Peyer's patch (tissue), 4 donors: ENCODE data around the gene ZSCAN25. TPM values are rescaled to one million over a fixed set of nuclear protein-coding genes. Genes with fewer than 3 reads are reported as not detected.
A peak's percentile ranks its signal among the peaks of the same experiment; 100 is the strongest.

ENCODE experiments used
- DNase-seq, 3 donors: peaks; one replicate each; pipeline ENCODE4 v3.0.0-alpha.2; 2017 to 2019
- H3K27ac ChIP-seq, 4 donors: fragments of 200-600 bp; sonication (generic); one replicate each; pipeline ENCODE4 v1.5.1; 2016 to 2019
- H3K27me3 ChIP-seq, 2 donors: fragments of 200-600 bp; sonication (generic); one replicate each; pipeline ENCODE4 v1.5.1; 2019
- H3K36me3 ChIP-seq, 3 donors: fragments of 200-600 bp; sonication (generic); one replicate each; pipeline ENCODE4 v1.5.1; 2016 to 2019
- H3K4me1 ChIP-seq, 4 donors: fragments of 200-600 bp; sonication (generic); one replicate each; pipeline ENCODE4 v1.5.1; 2016 to 2019
- H3K4me3 ChIP-seq, 4 donors: fragments of 200-600 bp; sonication (generic); 1 replicate in 3 of 4; 2 replicates in 1 of 4; pipeline ENCODE4 v1.5.1; 2016 to 2019; ENCODE audit warnings: mild to moderate bottlenecking in 1 of 4
- H3K9me3 ChIP-seq, 4 donors: fragments of 200-600 bp; sonication (generic); one replicate each; pipeline ENCODE4 v1.5.1; 2016 to 2019; ENCODE audit warnings: mild to moderate bottlenecking in 1 of 4
- POLR2A ChIP-seq, 2 donors: fragments of 450-650 bp; IDR thresholded peaks; one replicate each; pipeline ENCODE4 v1.5.1; 2017; ENCODE audit warnings: antibody characterized with exemption in 2 of 2, mild to moderate bottlenecking in 2 of 2, moderate library complexity in 2 of 2
- total RNA-seq, 4 donors: library from RNA; depleted of rRNA; stranded (reverse); fragments of >200 nt; gene quantifications; one replicate each; pipeline ENCODE4 v1.1.0, GENCODE V29; 2016
- TF ChIP-seq, protein P1 (sequence below), 6 experiments: fragments of 450-650 bp in 4 of 6; fragments of 200-600 bp in 2 of 6; sonication (generic) in 1 of 6; IDR thresholded peaks; one replicate each; pipeline ENCODE4 v1.5.1; 2017 to 2019; ENCODE audit warnings: antibody characterized with exemption in 6 of 6, mild to moderate bottlenecking in 3 of 6, moderate library complexity in 1 of 6

Gene ZSCAN25
- total RNA-seq, 4 donors from 2014 or later = 20.0 to 36.4 (median 31.9) TPM

DNA sequence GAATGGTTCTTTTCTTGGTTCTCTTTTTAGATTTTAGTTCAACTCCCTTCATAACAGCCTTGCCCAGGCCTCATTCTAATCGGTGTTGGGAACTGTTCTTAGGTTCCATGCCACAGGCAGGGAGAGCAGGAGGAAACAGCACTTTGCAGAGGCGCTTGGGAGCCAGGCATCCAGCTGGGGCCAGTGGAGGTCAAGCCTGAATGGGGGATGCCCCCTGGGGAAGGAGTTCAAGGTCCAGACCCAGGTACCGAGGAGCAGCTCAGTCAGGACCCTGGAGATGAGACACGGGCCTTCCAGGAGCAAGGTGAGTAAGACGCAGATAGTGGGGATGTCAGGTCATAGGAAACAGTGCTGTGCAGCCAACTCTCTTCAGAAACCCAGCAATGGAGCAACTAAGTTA, 4.5 kb downstream of the ZSCAN25 start:
- Histone ChIP-seq H3K4me3 (no peak overlapping the region), H3K27me3 (no peaks in the 10 kb centered on the region), H3K9me3 (no peaks in the 10 kb centered on the region), H3K4me1 (peaks cover 0 to 18% (median 5%) of the 10 kb centered on the region in 4 donors), H3K27ac (no peak overlapping the region), H3K36me3 (peaks cover 0 to 79% (median 0%) of the 10 kb centered on the region in 3 donors)
- DNase-seq = peak in 1 of 3 donors; percentile 15
- no peak for TF ChIP-seq POLR2A (IDR thresholded peaks at IDR 0.05)
- TF ChIP-seq, protein P1, sequence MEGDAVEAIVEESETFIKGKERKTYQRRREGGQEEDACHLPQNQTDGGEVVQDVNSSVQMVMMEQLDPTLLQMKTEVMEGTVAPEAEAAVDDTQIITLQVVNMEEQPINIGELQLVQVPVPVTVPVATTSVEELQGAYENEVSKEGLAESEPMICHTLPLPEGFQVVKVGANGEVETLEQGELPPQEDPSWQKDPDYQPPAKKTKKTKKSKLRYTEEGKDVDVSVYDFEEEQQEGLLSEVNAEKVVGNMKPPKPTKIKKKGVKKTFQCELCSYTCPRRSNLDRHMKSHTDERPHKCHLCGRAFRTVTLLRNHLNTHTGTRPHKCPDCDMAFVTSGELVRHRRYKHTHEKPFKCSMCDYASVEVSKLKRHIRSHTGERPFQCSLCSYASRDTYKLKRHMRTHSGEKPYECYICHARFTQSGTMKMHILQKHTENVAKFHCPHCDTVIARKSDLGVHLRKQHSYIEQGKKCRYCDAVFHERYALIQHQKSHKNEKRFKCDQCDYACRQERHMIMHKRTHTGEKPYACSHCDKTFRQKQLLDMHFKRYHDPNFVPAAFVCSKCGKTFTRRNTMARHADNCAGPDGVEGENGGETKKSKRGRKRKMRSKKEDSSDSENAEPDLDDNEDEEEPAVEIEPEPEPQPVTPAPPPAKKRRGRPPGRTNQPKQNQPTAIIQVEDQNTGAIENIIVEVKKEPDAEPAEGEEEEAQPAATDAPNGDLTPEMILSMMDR (IDR thresholded peaks at IDR 0.05) = no peak

DNA sequence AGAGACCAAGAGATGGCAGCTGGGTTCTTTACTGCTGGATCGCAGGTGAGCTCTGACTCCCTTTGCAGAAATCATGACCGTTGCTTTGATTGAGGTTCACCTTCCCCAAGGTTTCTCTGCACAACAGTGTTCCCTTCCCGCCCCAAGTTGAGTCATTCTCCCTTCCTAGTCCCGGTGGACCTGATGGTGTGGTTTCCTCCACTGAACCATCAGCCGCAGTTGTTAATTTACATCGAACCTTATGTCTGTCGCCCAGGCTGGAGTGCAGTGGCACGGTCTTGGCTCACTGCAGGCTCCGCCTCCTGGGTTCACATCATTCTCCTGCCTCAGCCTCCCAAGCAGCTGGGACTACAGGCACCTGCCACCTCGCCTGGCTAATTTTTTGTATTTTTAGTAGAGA, 5.8 kb downstream of the ZSCAN25 start:
- H3K9me3 ChIP-seq = no peaks in the 10 kb centered on the region
- no peaks in the 10 kb centered on the region for H3K27me3 ChIP-seq
- TF ChIP-seq, protein P1 (IDR thresholded peaks at IDR 0.05) = no peak
- no peak for TF ChIP-seq POLR2A (IDR thresholded peaks at IDR 0.05)
- no peak overlapping the region for H3K27ac ChIP-seq
- no peak overlapping the region for H3K4me3 ChIP-seq
- peaks cover 0 to 92% (median 0%) of the 10 kb centered on the region in 3 donors for H3K36me3 ChIP-seq
- peaks cover 0 to 15% (median 3%) of the 10 kb centered on the region in 4 donors for H3K4me1 ChIP-seq
- no peak for DNase-seq

DNA sequence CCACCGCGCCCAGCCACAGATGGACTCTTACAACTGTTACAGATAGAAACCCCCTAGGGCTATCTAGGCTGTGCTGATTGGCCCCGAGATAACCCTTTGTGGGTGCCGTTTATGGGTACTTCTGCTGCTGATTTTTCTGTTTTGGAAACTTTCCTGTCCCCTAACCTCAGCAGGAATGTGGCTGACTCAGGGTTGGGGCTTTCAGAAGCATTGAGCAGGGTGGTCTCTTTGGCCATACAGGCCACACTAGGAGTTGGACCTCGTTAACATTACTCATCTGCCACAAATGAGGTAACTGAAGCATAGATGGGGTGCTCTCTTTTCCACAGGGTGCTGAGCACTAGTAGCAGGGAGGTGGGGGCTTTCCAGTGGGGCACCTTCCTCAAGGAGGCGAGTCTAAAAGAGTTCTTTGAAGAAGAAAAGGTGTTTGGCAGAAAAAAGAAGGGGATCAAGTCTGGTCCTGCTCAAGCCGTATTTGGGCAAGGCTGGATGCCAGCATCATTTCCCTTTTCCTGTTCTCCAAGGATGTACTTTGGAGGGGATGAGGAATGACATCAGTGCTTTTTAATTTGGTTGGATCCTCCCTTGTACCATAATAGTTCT, 6.4 kb downstream of the ZSCAN25 start:
- no peaks in the 10 kb centered on the region for H3K9me3 ChIP-seq

DNA sequence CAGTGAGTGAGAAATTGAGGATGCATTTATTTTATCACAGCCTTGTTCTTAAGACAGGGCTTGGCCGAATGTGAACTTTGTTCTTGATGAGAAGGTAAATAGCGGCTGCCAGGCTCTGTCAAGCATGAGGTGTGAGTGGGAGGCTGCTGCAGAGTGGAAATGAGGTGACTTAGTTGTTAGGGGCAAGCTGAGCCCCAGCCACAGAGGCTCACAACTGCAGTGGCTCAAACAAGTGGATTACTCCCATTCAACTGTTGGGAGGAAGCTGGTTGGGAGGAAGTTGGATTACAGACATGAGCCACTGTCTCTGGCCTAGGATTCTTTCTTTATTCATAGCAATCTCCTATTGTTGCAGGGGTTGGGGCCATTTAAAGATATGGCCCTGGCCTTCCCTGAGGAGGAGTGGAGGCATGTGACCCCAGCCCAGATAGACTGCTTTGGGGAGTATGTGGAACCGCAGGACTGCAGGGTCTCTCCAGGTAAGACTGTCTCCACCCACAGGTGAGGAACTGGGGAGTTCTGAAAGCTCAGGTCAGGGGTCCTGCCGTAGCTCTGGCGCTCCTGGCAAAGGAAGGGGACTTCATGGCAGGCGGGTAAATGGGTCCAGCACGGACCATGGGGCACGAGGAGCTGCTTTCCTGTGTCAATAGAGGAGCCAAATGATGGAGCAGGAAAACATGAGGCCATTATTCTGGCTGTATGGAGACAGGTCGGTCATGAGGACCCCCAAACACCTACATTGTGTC, 7.1 kb downstream of the ZSCAN25 start:
- Histone ChIP-seq H3K27ac (peak overlapping the region in 2 of 4 donors; percentile 51 to 53), H3K9me3 (no peaks in the 10 kb centered on the region), H3K4me1 (peaks cover 0 to 7% (median 0%) of the 10 kb centered on the region in 4 donors), H3K4me3 (no peak overlapping the region), H3K27me3 (no peaks in the 10 kb centered on the region), H3K36me3 (peaks cover 0 to 100% (median 0%) of the 10 kb centered on the region in 3 donors)
- no peak for TF ChIP-seq POLR2A (IDR thresholded peaks at IDR 0.05)
- TF ChIP-seq, protein P1 (IDR thresholded peaks at IDR 0.05) = no peak
- no peak for DNase-seq

More for the DNA sequence above, 6.4 kb downstream of the ZSCAN25 start:
- no peak overlapping the region for H3K4me3 ChIP-seq
- peak in 1 of 3 donors; percentile 4 for DNase-seq
- H3K27me3 ChIP-seq = no peaks in the 10 kb centered on the region
- peak overlapping the region in 2 of 4 donors; percentile 51 to 53 for H3K27ac ChIP-seq
- H3K4me1 ChIP-seq = peaks cover 0 to 9% (median 0%) of the 10 kb centered on the region in 4 donors
- peaks cover 0 to 98% (median 0%) of the 10 kb centered on the region in 3 donors for H3K36me3 ChIP-seq
- TF ChIP-seq POLR2A (IDR thresholded peaks at IDR 0.05) = no peak
- TF ChIP-seq, protein P1 (IDR thresholded peaks at IDR 0.05) = no peak

DNA sequence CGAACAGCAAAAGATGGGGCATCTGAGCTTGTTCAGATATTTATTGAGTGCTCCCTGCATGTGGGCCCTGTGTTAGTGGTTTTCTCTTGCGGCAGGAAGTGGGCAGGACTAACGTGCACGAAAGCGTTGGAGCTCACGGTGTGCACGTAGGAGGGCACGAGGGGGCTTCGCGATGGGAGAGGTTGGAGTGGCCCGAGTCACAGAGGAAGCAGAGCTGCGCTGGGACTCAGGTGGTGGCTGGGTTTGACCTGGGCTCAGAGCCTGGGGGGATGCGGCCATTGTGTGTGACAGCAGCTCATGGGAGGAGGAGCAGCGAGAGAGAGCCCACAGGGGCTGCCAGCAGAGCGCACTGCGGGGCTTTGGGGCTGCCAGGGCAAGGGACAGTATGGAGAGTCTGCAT, 7.7 kb downstream of the ZSCAN25 start:
- peak in 2 of 3 donors; percentile 71 to 81 for DNase-seq
- Histone ChIP-seq H3K36me3 (peaks cover 0 to 100% (median 0%) of the 10 kb centered on the region in 3 donors), H3K27ac (peak overlapping the region in 3 of 4 donors; percentile 35 to 51 (median 47)), H3K9me3 (no peaks in the 10 kb centered on the region), H3K27me3 (no peaks in the 10 kb centered on the region), H3K4me3 (peak overlapping the region in 1 of 4 donors; percentile 2), H3K4me1 (peaks cover 0 to 7% (median 0%) of the 10 kb centered on the region in 4 donors)
- TF ChIP-seq POLR2A (IDR thresholded peaks at IDR 0.05) = no peak
- TF ChIP-seq, protein P1 (IDR thresholded peaks at IDR 0.05) = no peak
